Endothelial cell (in vitro differentiated cells): ENCODE results near the gene MRPL36. TPM values are rescaled to one million over a fixed set of nuclear protein-coding genes. Genes with fewer than 3 reads are reported as not detected.
"Not testable (repeated sequence)": the region's sequence is repeated elsewhere in the genome, so short reads cannot be mapped to it uniquely, and the experiment has no call there.

Experiments
- DNase-seq: peaks from one replicate; pipeline ENCODE4 v3.0.0; 2021; ENCODE audit warnings: low spot score
- H3K27ac Mint-ChIP-seq: one replicate; pipeline ENCODE4 v1.8.0; 2021; ENCODE audit warnings: mixed read lengths, inconsistent platforms; ENCODE audit not compliant: unreplicated experiment
- H3K27me3 Mint-ChIP-seq: one replicate; pipeline ENCODE4 v1.8.0; 2021; ENCODE audit warnings: mild to moderate bottlenecking, moderate library complexity, mixed read lengths, inconsistent platforms; ENCODE audit not compliant: unreplicated experiment
- H3K36me3 Mint-ChIP-seq: one replicate; pipeline ENCODE4 v1.8.0; 2021; ENCODE audit warnings: mild to moderate bottlenecking, low read depth, mixed read lengths, inconsistent platforms; ENCODE audit not compliant: unreplicated experiment
- H3K4me1 Mint-ChIP-seq: one replicate; pipeline ENCODE4 v1.8.0; 2021; ENCODE audit warnings: mild to moderate bottlenecking, mixed read lengths, inconsistent platforms; ENCODE audit not compliant: unreplicated experiment
- H3K4me3 Mint-ChIP-seq: one replicate; pipeline ENCODE4 v1.8.0; 2021; ENCODE audit warnings: mild to moderate bottlenecking, mixed read lengths, inconsistent platforms; ENCODE audit not compliant: unreplicated experiment
- H3K9me3 Mint-ChIP-seq: one replicate; pipeline ENCODE4 v1.8.0; 2021; ENCODE audit warnings: mixed read lengths, inconsistent platforms; ENCODE audit not compliant: unreplicated experiment
- CTCF ChIP-seq: fragments of 200-600 bp; sonication (generic); IDR thresholded peaks from one replicate; pipeline ENCODE4 v1.5.0; 2021; ENCODE audit warnings: antibody characterized with exemption; ENCODE audit not compliant: unreplicated experiment
- total RNA-seq: library from RNA; stranded (reverse); fragmentation: NEBNext Ultra II Directional; extraction: Animal tissue kit (Norgen Biotek cat#: 25700); gene quantifications from one replicate; pipeline ENCODE4 v1.2.1, GENCODE V29; 2021; ENCODE audit not compliant: unreplicated experiment

MRPL36 gene
- total RNA-seq, 1 donor from 2014 or later: 32.5 TPM

- DNase-seq: peak; percentile 39
- Mint-ChIP-seq H3K27me3 (peaks cover 6% of the 10 kb centered on the region), H3K4me3 (peak overlapping the region; percentile 93), H3K27ac (peak overlapping the region; percentile 67), H3K9me3 (no peaks in the 10 kb centered on the region), H3K36me3 (peaks cover 13% of the 10 kb centered on the region), H3K4me1 (peaks cover 11% of the 10 kb centered on the region)
- TF ChIP-seq CTCF: no peak
Observed at GRCh38 chr5:1800472-1801221, 1.0 kb upstream of the MRPL36 start.

GRCh38 chr5:1799110-1799601 is 481 bp downstream of the MRPL36 start:
- no peak for TF ChIP-seq CTCF
- H3K36me3 Mint-ChIP-seq: peaks cover 7% of the 10 kb centered on the region
- H3K4me1 Mint-ChIP-seq: peaks cover 11% of the 10 kb centered on the region
- no peak overlapping the region for H3K27ac Mint-ChIP-seq
- peak; percentile 23 for DNase-seq
- H3K4me3 Mint-ChIP-seq: peak overlapping the region; percentile 86
- peaks cover 6% of the 10 kb centered on the region for H3K27me3 Mint-ChIP-seq
- H3K9me3 Mint-ChIP-seq: no peaks in the 10 kb centered on the region

GRCh38 chr5:1798589-1798988 is 1.0 kb downstream of the MRPL36 start:
- H3K9me3 Mint-ChIP-seq: not testable (repeated sequence)
- H3K27ac Mint-ChIP-seq: peak overlapping the region; percentile 1

GRCh38 chr5:1797855-1798254 is 1.8 kb downstream of the MRPL36 start:
- TF ChIP-seq CTCF: no peak
- H3K9me3 Mint-ChIP-seq: no peaks in the 10 kb centered on the region
- peaks cover 19% of the 10 kb centered on the region for H3K4me1 Mint-ChIP-seq
- no peak for DNase-seq
- H3K4me3 Mint-ChIP-seq: peak overlapping the region; percentile 71
- H3K36me3 Mint-ChIP-seq: peaks cover 2% of the 10 kb centered on the region
- H3K27me3 Mint-ChIP-seq: peaks cover 6% of the 10 kb centered on the region
- no peak overlapping the region for H3K27ac Mint-ChIP-seq

More at GRCh38 chr5:1798589-1798988, 1.0 kb downstream of the MRPL36 start:
- not testable (repeated sequence) for H3K27me3 Mint-ChIP-seq, DNase-seq, H3K36me3 Mint-ChIP-seq
- H3K4me3 Mint-ChIP-seq: peak overlapping the region; percentile 86
- peaks cover 12% of the 10 kb centered on the region for H3K4me1 Mint-ChIP-seq

GRCh38 chr5:1797103-1797800 is 2.4 kb downstream of the MRPL36 start:
- H3K4me1 Mint-ChIP-seq: peaks cover 23% of the 10 kb centered on the region
- no peak overlapping the region for H3K4me3 Mint-ChIP-seq

More at GRCh38 chr5:1797103-1797800, 2.4 kb downstream of the MRPL36 start:
- Mint-ChIP-seq H3K27me3 (peaks cover 6% of the 10 kb centered on the region), H3K27ac (no peak overlapping the region), H3K9me3 (no peaks in the 10 kb centered on the region), H3K36me3 (peaks cover 4% of the 10 kb centered on the region)
- TF ChIP-seq CTCF: no peak
- DNase-seq: no peak
